Type B pancreatic cell (in vitro differentiated cells): ENCODE results near the gene ADRB2. TPM values are rescaled to one million over a fixed set of nuclear protein-coding genes. Genes with fewer than 3 reads are reported as not detected.

ENCODE experiments used
- DNase-seq: peaks from one replicate; pipeline ENCODE4 v3.0.0; 2021; ENCODE audit warnings: mixed read lengths; ENCODE audit not compliant: unreplicated experiment; ENCODE audit errors: extremely low spot score
- H3K27ac Mint-ChIP-seq: 2 replicates; pipeline ENCODE4 v1.8.0; 2021; ENCODE audit warnings: mild to moderate bottlenecking, mixed read lengths
- H3K27me3 Mint-ChIP-seq: 2 replicates; pipeline ENCODE4 v1.8.0; 2021; ENCODE audit warnings: mixed read lengths
- H3K36me3 Mint-ChIP-seq: 2 replicates; pipeline ENCODE4 v1.8.0; 2021; ENCODE audit warnings: mixed read lengths
- H3K4me1 Mint-ChIP-seq: one replicate; pipeline ENCODE4 v1.8.0; 2021; ENCODE audit warnings: mixed read lengths; ENCODE audit not compliant: unreplicated experiment
- H3K4me3 Mint-ChIP-seq: 2 replicates; pipeline ENCODE4 v1.8.0; 2021; ENCODE audit warnings: mild to moderate bottlenecking, mixed read lengths
- H3K9me3 Mint-ChIP-seq: 2 replicates; pipeline ENCODE4 v1.8.0; 2021; ENCODE audit warnings: mixed read lengths
- total RNA-seq: library from RNA; stranded (reverse); gene quantifications from 2 replicates; pipeline ENCODE4 v1.2.1, GENCODE V29; 2021; ENCODE audit warnings: low replicate concordance
- TF ChIP-seq, protein P1 (sequence below): fragments of 200-600 bp; sonication (generic); conservative IDR thresholded peaks from 2 replicates; pipeline ENCODE4 v1.5.0; 2021; ENCODE audit warnings: antibody characterized with exemption, mild to moderate bottlenecking

Gene ADRB2
- total RNA-seq, 1 donor from 2014 or later: 1.3 TPM

GRCh38 chr5:148817606-148818005 lies 8.8 kb upstream of the ADRB2 start:
- Mint-ChIP-seq H3K27ac (no peak overlapping the region), H3K36me3 (no peaks in the 10 kb centered on the region), H3K4me3 (no peak overlapping the region), H3K27me3 (peaks cover 37% of the 10 kb centered on the region), H3K4me1 (no peaks in the 10 kb centered on the region), H3K9me3 (no peaks in the 10 kb centered on the region)
- DNase-seq: no peak
- TF ChIP-seq, protein P1, sequence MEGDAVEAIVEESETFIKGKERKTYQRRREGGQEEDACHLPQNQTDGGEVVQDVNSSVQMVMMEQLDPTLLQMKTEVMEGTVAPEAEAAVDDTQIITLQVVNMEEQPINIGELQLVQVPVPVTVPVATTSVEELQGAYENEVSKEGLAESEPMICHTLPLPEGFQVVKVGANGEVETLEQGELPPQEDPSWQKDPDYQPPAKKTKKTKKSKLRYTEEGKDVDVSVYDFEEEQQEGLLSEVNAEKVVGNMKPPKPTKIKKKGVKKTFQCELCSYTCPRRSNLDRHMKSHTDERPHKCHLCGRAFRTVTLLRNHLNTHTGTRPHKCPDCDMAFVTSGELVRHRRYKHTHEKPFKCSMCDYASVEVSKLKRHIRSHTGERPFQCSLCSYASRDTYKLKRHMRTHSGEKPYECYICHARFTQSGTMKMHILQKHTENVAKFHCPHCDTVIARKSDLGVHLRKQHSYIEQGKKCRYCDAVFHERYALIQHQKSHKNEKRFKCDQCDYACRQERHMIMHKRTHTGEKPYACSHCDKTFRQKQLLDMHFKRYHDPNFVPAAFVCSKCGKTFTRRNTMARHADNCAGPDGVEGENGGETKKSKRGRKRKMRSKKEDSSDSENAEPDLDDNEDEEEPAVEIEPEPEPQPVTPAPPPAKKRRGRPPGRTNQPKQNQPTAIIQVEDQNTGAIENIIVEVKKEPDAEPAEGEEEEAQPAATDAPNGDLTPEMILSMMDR: no peak

- Mint-ChIP-seq H3K4me3 (no peak overlapping the region), H3K27ac (no peak overlapping the region), H3K27me3 (peaks cover 59% of the 10 kb centered on the region), H3K4me1 (peaks cover 5% of the 10 kb centered on the region), H3K36me3 (no peaks in the 10 kb centered on the region), H3K9me3 (no peaks in the 10 kb centered on the region)
- no peak for DNase-seq
- TF ChIP-seq, protein P1: peak; percentile 72
These were observed 5.7 kb upstream of the ADRB2 start for GRCh38 chr5:148820461-148821395.

DNA sequence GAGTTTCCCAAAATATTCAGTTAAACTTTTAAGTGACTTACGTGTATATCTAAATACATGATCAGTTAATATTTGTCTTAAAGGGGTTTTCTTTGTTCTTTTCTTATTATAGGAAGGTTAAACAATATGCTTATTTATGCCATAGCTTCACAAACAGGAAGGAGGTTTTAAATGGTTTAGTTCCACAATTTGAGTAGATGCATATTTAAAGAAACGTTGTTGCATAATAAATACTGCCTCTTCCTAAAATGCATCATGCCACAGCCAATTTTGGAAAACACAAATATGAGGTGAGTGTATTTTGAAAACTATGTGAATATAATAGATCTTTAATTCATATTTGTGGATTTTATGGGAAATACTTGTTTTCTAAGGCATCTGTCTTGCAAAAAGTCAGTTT lies 2.5 kb upstream of the ADRB2 start:
- DNase-seq: no peak
- Mint-ChIP-seq H3K9me3 (no peaks in the 10 kb centered on the region), H3K36me3 (no peaks in the 10 kb centered on the region), H3K27ac (no peak overlapping the region), H3K4me3 (no peak overlapping the region), H3K27me3 (peaks cover 57% of the 10 kb centered on the region), H3K4me1 (peaks cover 16% of the 10 kb centered on the region)
- TF ChIP-seq, protein P1: no peak

- H3K36me3 Mint-ChIP-seq: no peaks in the 10 kb centered on the region
- TF ChIP-seq, protein P1: no peak
- peak overlapping the region; percentile 83 for H3K27ac Mint-ChIP-seq
- peaks cover 16% of the 10 kb centered on the region for H3K4me1 Mint-ChIP-seq
- H3K4me3 Mint-ChIP-seq: peak overlapping the region; percentile 92
- DNase-seq: no peak
- peaks cover 70% of the 10 kb centered on the region for H3K27me3 Mint-ChIP-seq
- no peaks in the 10 kb centered on the region for H3K9me3 Mint-ChIP-seq
These were observed 727 bp upstream of the ADRB2 start for GRCh38 chr5:148825716-148826052.

DNA sequence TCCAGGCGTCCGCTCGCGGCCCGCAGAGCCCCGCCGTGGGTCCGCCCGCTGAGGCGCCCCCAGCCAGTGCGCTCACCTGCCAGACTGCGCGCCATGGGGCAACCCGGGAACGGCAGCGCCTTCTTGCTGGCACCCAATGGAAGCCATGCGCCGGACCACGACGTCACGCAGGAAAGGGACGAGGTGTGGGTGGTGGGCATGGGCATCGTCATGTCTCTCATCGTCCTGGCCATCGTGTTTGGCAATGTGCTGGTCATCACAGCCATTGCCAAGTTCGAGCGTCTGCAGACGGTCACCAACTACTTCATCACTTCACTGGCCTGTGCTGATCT lies 294 bp downstream of the ADRB2 start:
- H3K9me3 Mint-ChIP-seq: no peaks in the 10 kb centered on the region
- H3K4me1 Mint-ChIP-seq: peaks cover 16% of the 10 kb centered on the region
- H3K36me3 Mint-ChIP-seq: no peaks in the 10 kb centered on the region
- H3K27me3 Mint-ChIP-seq: peaks cover 76% of the 10 kb centered on the region
- H3K4me3 Mint-ChIP-seq: peak overlapping the region; percentile 92
- DNase-seq: no peak
- TF ChIP-seq, protein P1: no peak
- H3K27ac Mint-ChIP-seq: no peak overlapping the region
